GM18873 (cell line): ENCODE measurements around the gene EPC2.
"Not testable (repeated sequence)": the region's sequence is repeated elsewhere in the genome, so short reads cannot be mapped to it uniquely, and the experiment has no call there.

Experiments
- ATAC-seq: cut with Tn5 transposase; IDR thresholded peaks from one replicate; pipeline ENCODE4 v1.9.1; 2021; ENCODE audit warnings: mild to moderate bottlenecking, moderate library complexity, moderate number of reproducible peaks; ENCODE audit not compliant: unreplicated experiment, low FRiP score

EPC2 gene

GRCh38 chr2:148670773-148671172 lies 26.2 kb downstream of the EPC2 start:
- no peak for ATAC-seq

DNA sequence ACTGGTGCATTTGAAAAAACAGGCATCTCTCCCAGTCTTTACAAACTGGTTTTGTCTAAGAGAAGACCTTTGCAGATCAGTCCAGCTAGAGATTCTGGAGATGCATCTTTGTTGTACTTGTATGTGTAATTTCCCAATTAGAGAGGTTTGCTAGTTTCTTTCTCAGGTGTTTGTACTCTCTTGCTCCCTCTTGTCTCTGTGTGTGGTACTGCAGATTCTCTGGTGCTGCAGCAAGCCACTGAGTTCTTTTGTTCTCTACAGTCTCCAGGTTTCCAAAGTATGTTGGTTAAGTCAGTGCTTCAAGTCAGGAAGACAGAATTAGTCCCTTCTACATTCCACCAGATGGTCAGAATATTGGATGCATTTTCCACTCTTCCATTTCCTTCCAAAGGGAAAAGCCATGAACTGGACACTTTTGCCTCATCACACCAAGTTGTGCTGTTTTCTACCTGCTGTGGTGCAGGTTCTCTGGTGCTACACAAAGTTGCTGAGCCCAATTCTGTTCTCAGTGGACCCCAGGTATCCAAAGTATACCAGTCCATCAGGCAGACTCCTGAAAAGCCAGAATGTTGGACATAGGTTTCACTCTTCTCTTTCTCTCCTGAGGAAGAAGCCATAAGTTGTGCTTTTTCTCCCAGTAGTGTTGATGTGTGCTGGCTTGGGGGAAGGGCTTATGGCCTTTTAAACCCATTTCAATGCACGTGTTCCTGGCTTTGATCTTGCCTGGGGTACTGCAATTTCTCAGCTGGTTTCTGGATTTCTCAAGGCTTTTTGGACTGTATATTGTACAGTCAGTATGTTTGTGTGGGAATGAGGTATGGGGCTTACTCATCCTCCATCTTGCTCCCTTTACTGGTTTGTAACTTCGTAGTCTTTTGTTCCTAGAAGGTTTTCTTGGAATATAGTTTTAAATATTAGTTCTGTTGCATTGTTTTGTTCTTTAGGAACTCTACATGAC lies 29.8 kb downstream of the EPC2 start:
- no peak for ATAC-seq

- ATAC-seq: no peak
Measured at GRCh38 chr2:148675708-148676107, 31.2 kb downstream of the EPC2 start.

DNA sequence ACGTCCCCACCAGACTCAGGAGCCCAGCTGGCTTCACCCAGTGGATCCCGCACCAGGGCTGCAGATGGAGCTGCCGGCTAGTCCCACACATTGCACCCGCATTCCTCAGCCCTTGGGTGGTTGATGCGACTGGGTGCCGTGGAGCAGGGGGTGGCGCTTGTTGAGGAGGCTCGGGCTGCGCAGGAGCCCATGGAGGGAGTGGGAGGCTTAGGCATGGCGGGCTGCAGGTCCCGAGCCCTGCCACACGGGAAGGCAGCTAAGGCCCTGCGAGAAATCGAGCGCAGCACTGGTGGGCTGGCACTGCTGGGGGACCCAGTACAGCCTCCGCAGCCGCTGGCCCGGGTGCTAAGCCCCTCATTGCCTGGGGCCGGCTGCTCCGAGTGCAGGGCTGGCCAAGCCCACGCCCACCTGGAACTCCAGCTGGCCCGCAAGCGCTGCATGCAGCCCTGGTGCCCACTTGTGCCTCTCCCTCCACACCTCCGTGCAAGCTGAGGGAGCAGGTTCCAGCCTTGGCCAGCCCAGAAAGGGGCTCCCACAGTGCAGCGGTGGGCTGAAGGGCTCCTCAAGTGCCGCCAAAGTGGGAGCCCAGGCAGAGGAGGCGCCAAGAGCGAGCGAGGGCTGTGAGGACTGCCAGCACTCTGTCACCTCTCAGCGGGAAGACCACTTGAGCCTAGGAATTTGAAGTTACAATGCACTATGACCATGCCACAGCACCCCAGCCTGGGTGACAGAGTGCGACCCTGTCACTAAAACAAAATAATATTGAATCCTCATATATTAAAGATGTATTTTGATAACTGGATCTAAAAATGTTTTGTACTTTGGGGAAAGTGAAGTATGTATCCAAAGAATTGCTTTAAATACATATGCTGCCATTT lies 34.0 kb downstream of the EPC2 start:
- not testable (repeated sequence) for ATAC-seq

DNA sequence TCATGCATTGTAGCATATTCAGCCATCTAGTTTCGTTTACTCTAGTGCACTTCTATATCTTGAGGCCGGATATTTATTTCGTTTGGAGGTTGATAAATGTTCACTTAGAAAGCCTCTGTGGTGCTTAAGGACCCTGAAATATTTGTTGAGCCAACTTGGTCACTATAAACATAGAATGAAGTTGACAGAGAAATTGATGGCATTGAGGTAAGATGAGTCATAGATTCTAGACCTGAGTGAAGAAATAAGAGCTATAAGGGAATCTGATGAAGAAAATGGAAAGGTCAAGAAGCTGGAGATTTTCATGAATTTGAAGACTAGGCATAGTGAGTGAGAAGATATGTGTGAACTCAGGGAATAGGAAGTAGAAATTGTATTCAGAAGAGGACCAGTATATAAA lies 35.9 kb downstream of the EPC2 start:
- ATAC-seq: no peak

- ATAC-seq: no peak
Measured at GRCh38 chr2:148681443-148681842, 36.9 kb downstream of the EPC2 start.

DNA sequence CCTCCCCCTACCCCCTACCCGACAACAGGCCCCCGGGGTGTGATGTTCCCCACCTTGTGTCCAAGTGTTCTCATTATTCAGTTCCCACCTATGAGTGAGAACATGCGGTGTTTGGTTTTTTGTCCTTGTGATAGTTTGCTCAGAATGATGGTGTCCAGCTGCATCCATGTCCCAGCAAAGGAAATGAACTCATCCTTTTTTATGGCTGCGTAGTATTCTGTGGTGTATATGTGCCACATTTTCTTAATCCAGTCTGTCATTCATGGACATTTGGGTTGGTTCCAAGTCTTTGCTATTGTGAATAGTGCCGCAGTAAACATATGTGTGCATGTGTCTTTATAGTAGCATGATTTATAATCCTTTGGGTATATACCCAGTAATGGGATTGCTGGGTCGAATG lies 37.3 kb downstream of the EPC2 start:
- ATAC-seq: not testable (repeated sequence)

GRCh38 chr2:148684507-148684906 lies 40.0 kb downstream of the EPC2 start:
- no peak for ATAC-seq

DNA sequence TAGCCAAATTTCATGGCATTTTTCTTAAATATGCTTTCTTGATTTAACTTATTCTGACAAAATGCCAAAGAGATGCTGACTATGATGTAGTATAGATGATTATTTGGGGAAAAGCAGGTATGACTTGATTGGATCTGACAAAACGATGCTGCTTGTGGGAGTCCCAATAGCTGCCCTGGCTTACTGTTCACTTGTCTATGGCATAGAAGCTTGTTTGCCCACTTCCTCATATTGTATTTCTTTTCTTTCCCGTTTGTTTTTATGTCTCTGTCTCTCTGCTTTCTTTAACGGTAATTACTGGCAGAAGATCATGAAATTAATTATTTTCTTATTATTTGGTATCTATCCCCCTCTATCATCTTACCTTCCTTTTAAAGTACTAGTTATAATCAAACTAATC lies 43.0 kb downstream of the EPC2 start:
- ATAC-seq: no peak

GRCh38 chr2:148688011-148688410 lies 43.5 kb downstream of the EPC2 start:
- ATAC-seq: not testable (repeated sequence)

DNA sequence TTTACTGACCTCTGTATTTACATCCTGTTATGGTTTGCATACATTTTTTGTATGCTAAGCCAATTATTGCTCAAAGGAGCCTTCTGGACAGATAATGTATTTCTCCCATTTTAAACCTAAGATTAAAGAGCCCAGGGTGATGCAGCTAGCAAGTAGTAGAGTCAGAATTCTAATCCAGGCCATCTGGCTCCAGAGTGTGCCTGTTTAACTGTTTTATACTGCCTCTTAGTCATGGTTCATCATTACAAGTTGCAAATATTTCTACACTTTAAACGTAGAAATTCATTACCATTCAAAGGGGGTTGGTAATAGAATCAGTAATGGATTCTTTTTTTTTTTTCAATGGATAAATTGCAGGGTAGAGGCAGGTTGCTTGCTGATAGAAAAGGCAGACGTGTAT lies 52.4 kb downstream of the EPC2 start:
- no peak for ATAC-seq

DNA sequence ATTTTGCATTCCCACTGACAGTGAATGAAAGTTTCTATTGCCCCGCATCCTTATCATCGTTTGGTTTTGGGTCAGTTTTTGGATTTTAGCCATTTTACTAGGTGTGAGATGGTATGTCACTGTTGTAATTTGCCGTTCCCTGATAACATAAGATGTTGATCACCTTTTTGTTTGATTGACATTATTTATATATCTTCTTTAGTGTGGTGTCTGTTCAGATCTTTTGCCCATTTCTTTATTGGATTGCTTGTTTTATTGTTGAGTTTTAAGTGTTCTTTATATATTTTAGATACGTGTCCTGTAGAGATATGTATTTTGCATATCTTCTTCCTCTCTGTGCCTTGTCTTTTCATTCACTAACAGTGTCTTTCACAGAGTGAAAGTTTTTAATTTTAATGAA lies 55.3 kb downstream of the EPC2 start:
- ATAC-seq: no peak

- ATAC-seq: no peak
Measured at GRCh38 chr2:148701039-148701438, 56.5 kb downstream of the EPC2 start.

- no peak for ATAC-seq
Measured at GRCh38 chr2:148701877-148702276, 57.3 kb downstream of the EPC2 start.

DNA sequence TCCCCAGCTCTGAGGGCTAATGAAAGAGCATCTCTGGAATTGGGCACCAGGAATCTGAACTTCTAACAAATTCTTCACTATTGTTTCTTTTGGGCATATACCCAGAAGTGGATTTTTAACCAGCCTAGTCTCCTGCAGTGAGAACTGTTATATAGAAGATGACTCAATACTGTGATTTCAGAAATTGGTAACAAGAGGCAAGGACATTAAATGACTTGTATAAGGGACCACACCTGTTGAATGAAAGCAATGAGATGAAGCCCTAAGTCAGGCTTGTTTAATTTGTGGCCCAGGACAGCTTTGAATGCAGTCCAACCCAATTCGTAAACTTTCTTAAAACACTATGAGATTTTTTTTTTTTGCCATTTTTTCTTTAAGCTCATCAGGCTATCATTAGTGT lies 57.9 kb downstream of the EPC2 start:
- no peak for ATAC-seq

DNA sequence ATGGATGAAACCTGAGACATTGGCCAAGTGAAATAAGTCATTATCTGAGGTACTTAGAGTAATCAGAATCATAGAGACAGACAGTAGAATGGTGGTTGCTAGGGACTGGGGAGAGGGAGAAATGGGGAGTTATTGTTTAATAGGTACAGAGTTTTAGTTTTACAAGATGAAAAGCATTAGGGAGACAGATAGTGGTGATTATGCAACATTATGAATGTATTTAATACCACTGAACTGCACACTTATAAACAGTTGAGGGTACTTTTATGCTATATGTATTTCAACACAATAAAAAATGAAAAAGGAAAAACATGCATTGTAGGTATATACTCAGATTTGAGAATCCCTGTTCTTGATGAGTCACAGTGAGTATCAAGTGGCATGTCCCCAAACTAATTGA lies 59.7 kb downstream of the EPC2 start:
- no peak for ATAC-seq

DNA sequence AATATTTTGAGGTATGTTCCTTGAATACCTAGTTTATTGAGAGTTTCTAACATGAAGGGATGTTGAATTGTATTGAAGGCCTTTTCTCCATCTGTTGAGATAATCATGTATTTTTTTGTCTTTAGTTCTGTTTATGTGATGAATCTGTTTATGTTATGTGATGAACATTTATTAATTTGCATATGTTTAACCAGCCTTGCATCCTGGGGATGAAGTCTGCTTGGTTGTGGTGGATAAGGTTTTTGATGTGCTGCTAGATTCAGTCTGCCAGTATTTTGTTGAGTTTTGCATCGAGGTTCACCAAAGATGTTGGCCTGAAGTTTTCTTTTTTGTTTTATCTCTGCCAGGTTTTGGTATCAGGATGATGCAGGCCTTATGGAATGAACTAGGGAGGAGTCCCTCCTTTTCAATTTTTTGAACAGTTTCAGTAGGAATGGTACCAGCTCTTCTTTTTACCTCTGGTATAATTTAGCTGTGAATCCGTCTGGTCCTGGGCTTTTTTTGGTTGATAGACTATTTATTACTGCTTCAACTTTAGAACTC lies 71.9 kb downstream of the EPC2 start:
- ATAC-seq: no peak

GRCh38 chr2:148718039-148718438 lies 73.5 kb downstream of the EPC2 start:
- no peak for ATAC-seq

- no peak for ATAC-seq
Measured at GRCh38 chr2:148719195-148719749, 74.7 kb downstream of the EPC2 start.

DNA sequence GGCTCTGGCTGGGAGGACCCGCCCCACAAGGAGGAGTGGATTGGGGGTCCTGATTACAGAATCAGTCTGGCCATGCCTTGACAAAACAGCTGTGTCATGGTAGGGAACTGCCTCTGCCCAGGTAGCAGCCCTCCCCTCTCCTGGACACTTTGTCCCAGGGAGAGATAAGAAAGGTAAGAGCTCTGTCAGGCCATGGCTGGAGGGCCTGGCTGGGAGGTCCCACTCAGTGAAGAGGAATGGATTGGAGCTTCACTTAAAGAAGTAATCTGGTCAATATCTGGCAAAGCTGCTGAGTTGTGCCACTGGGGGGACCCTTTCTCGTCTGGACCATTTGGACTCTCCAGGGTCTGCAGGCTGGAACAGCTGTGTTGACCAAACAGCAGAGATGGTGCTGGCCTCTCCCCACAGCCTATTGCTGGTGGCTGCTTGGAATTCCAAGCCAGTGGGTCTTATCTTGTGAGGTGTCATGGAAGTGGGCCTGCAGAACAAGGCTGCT lies 75.4 kb downstream of the EPC2 start:
- ATAC-seq: no peak
